Epithelial cell of proximal tubule (primary cell): Measurements from ENCODE around the gene H6PD. TPM values are rescaled to one million over a fixed set of nuclear protein-coding genes. Genes with fewer than 3 reads are reported as not detected.

ENCODE experiments used
- DNase-seq: peaks from one replicate; pipeline ENCODE4 v3.0.0-alpha.2; 2011; ENCODE audit warnings: low read depth
- H3K4me3 ChIP-seq: 2 replicates; pipeline ENCODE4 v1.5.1; 2011; ENCODE audit warnings: low read depth, mild to moderate bottlenecking, low read length
- CTCF ChIP-seq: conservative IDR thresholded peaks from 2 replicates; pipeline ENCODE4 v1.5.1; 2012; ENCODE audit warnings: low read depth, mild to moderate bottlenecking, low read length
- total RNA-seq: library from RNA; depleted of rRNA; stranded (reverse); fragments of >200 nt; gene quantifications from 2 replicates; pipeline ENCODE4 v1.2.3, GENCODE V29; 2015

Gene H6PD
- total RNA-seq, 1 donor from 2014 or later = 10.7 TPM

DNA sequence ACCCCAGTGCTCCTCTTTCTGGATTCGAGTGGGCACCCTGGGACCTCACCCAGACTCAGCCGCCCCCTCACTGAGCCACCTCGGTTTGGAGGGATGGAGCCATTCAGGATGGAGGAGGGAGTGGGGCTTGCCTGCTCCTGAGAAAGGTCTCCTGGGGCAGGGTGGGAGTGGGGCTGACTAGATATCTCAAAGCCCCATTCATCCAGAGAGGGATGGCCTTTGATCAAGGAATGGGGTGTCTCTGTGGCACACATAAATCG lies 48.1 kb downstream of the H6PD start:
- no peak for TF ChIP-seq CTCF
- no peak overlapping the region for H3K4me3 ChIP-seq
- no peak for DNase-seq

DNA sequence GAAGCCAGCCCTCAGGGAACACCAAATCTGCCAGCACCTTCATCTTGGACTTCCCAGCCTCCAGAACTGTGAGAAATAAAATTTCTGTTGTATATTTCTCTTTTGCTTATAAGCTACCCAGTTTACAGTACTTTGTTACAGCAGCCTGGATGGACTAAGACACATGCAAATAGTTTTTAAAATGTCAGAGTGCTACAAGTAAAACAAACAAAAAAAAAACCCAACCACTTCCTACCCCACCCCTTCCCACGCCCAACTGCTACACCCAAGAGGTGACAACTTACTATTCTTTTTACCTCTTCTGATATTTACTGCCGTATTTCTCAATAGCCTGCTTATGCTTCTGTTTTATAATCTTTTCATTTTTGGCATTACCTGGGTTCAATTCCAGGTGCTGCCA lies 49.5 kb downstream of the H6PD start:
- H3K4me3 ChIP-seq = no peak overlapping the region
- DNase-seq = no peak
- TF ChIP-seq CTCF = no peak

GRCh38 chr1:9286556-9286955 lies 52.0 kb downstream of the H6PD start:
- DNase-seq = no peak
- no peak overlapping the region for H3K4me3 ChIP-seq
- no peak for TF ChIP-seq CTCF

GRCh38 chr1:9289090-9289534 lies 54.5 kb downstream of the H6PD start:
- no peak for DNase-seq

GRCh38 chr1:9289711-9290485 lies 55.3 kb downstream of the H6PD start:
- no peak for TF ChIP-seq CTCF
- no peak overlapping the region for H3K4me3 ChIP-seq
- DNase-seq = peak; percentile 90

More at GRCh38 chr1:9289090-9289534, 54.5 kb downstream of the H6PD start:
- TF ChIP-seq CTCF = peak; percentile 94
- H3K4me3 ChIP-seq = no peak overlapping the region

- TF ChIP-seq CTCF = no peak
- no peak for DNase-seq
Observed at GRCh38 chr1:9291914-9292360, 57.4 kb downstream of the H6PD start.

More at GRCh38 chr1:9291914-9292360, 57.4 kb downstream of the H6PD start:
- peak overlapping the region; percentile 87 for H3K4me3 ChIP-seq
